Measurements from ENCODE around the gene VAC14. TPM values are rescaled to one million over a fixed set of nuclear protein-coding genes. Genes with fewer than 3 reads are reported as not detected.

VAC14 gene
- total and polyA plus RNA-seq, 4 experiments from 2014 or later: 30.0 to 41.8 (median 39.2) TPM

- Mint-ChIP-seq H3K9me3 (peaks cover 0 to 2% (median 0%) of the 10 kb centered on the region in 8 donors), H3K36me3 (no peaks in the 10 kb centered on the region), H3K27me3 (peaks cover 8 to 12% of the 10 kb centered on the region in 2 donors), H3K4me1 (peaks cover 0 to 1% (median under 1%) of the 10 kb centered on the region in 4 donors), H3K27ac (peak overlapping the region in 1 of 7 donors; percentile 61), H3K4me3 (no peak overlapping the region)
- H3K27me3 ChIP-seq (ENCODE audit: insufficient read depth, low read length): peaks cover 5% of the 10 kb centered on the region
- intact Hi-C loops (cut with micrococcal nuclease): loop anchor here (2.0 kb wide), 1 partner anchor 90 kb away; no protein-coding TSS in a partner anchor
- H3K36me3 ChIP-seq (ENCODE audit: insufficient read depth, low read length): no peaks in the 10 kb centered on the region
- no peak for DNase-seq
- H3K9me3 ChIP-seq (ENCODE audit: control insufficient read depth in 1 of 2, low read length in 2 of 2): no peaks in the 10 kb centered on the region
- no peak overlapping the region for H3K4me3 ChIP-seq (ENCODE audit: low read length in 2 of 2)
- H3K4me1 ChIP-seq (ENCODE audit: insufficient read depth, low read length): peaks cover 7% of the 10 kb centered on the region
- ChIA-PET POLR2A (ENCODE audit: partially characterized antibody) (no interaction called here), CTCF (ENCODE audit: partially characterized antibody) (interaction anchor here (2.1 kb wide), 1 partner anchor 90 kb away, joined by 11 read pairs; no protein-coding TSS in a partner anchor)
- H3K27ac ChIP-seq (ENCODE audit: low read depth, low read length): no peak overlapping the region
Measured at GRCh38 chr16:70680495-70681381, 120.2 kb downstream of the VAC14 start.

- Mint-ChIP-seq H3K9me3 (peaks cover 0 to 2% (median 0%) of the 10 kb centered on the region in 8 donors), H3K27ac (no peak overlapping the region), H3K4me3 (no peak overlapping the region), H3K27me3 (peaks cover 8 to 12% of the 10 kb centered on the region in 2 donors), H3K36me3 (no peaks in the 10 kb centered on the region), H3K4me1 (peaks cover 0 to 1% (median 0%) of the 10 kb centered on the region in 4 donors)
- Histone ChIP-seq H3K9me3 (ENCODE audit: control insufficient read depth in 1 of 2, low read length in 2 of 2) (no peaks in the 10 kb centered on the region), H3K4me1 (ENCODE audit: insufficient read depth, low read length) (peaks cover 2% of the 10 kb centered on the region), H3K36me3 (ENCODE audit: insufficient read depth, low read length) (no peaks in the 10 kb centered on the region), H3K27ac (ENCODE audit: low read depth, low read length) (no peak overlapping the region), H3K4me3 (ENCODE audit: low read length in 2 of 2) (no peak overlapping the region), H3K27me3 (ENCODE audit: insufficient read depth, low read length) (peaks cover 2% of the 10 kb centered on the region)
- intact Hi-C loops (cut with micrococcal nuclease): loop anchor here (2.0 kb wide), 1 partner anchor 91 kb away; no protein-coding TSS in a partner anchor
- no peak for DNase-seq
- ChIA-PET CTCF (ENCODE audit: partially characterized antibody) (interaction anchor here (2.1 kb wide), 1 partner anchor 91 kb away, joined by 11 read pairs; no protein-coding TSS in a partner anchor), POLR2A (ENCODE audit: partially characterized antibody) (no interaction called here)
Measured at GRCh38 chr16:70679671-70680494, 121.1 kb downstream of the VAC14 start.

GRCh38 chr16:70678898-70679670, 121.9 kb downstream of the VAC14 start:
- H3K27ac Mint-ChIP-seq: no peak overlapping the region
- H3K4me1 Mint-ChIP-seq: peaks cover 0 to 1% (median 0%) of the 10 kb centered on the region in 4 donors
- no peaks in the 10 kb centered on the region for H3K36me3 Mint-ChIP-seq
- no peaks in the 10 kb centered on the region for H3K4me1 ChIP-seq (ENCODE audit: insufficient read depth, low read length)
- DNase-seq: no peak
- POLR2A ChIA-PET (ENCODE audit: partially characterized antibody): no interaction called here
- no peaks in the 10 kb centered on the region for H3K27me3 ChIP-seq (ENCODE audit: insufficient read depth, low read length)
- H3K36me3 ChIP-seq (ENCODE audit: insufficient read depth, low read length): no peaks in the 10 kb centered on the region
- H3K4me3 Mint-ChIP-seq: no peak overlapping the region
- no peak overlapping the region for H3K4me3 ChIP-seq (ENCODE audit: low read length in 2 of 2)
- no peaks in the 10 kb centered on the region for H3K9me3 ChIP-seq (ENCODE audit: control insufficient read depth in 1 of 2, low read length in 2 of 2)
- intact Hi-C loops (cut with micrococcal nuclease): no loop called here
- H3K9me3 Mint-ChIP-seq: peaks cover 0 to 2% (median 0%) of the 10 kb centered on the region in 8 donors
- no peak overlapping the region for H3K27ac ChIP-seq (ENCODE audit: low read depth, low read length)
- peaks cover 7 to 10% of the 10 kb centered on the region in 2 donors for H3K27me3 Mint-ChIP-seq
- CTCF ChIA-PET (ENCODE audit: partially characterized antibody): interaction anchor here (2.1 kb wide), 1 partner anchor 91 kb away, joined by 11 read pairs; no protein-coding TSS in a partner anchor

GRCh38 chr16:70678121-70678897, 122.6 kb downstream of the VAC14 start:
- H3K4me1 Mint-ChIP-seq: peaks cover 0 to 1% (median 0%) of the 10 kb centered on the region in 4 donors
- intact Hi-C loops (cut with micrococcal nuclease): no loop called here
- Histone ChIP-seq H3K36me3 (ENCODE audit: insufficient read depth, low read length) (no peaks in the 10 kb centered on the region), H3K4me1 (ENCODE audit: insufficient read depth, low read length) (no peaks in the 10 kb centered on the region), H3K27me3 (ENCODE audit: insufficient read depth, low read length) (no peaks in the 10 kb centered on the region), H3K4me3 (ENCODE audit: low read length in 2 of 2) (no peak overlapping the region), H3K9me3 (ENCODE audit: control insufficient read depth in 1 of 2, low read length in 2 of 2) (no peaks in the 10 kb centered on the region), H3K27ac (ENCODE audit: low read depth, low read length) (no peak overlapping the region)
- peaks cover 4 to 6% of the 10 kb centered on the region in 2 donors for H3K27me3 Mint-ChIP-seq
- H3K36me3 Mint-ChIP-seq: no peaks in the 10 kb centered on the region
- no peak overlapping the region for H3K27ac Mint-ChIP-seq
- ChIA-PET CTCF (ENCODE audit: partially characterized antibody) (interaction anchor here (2.1 kb wide), 1 partner anchor 92 kb away, joined by 11 read pairs; no protein-coding TSS in a partner anchor), POLR2A (ENCODE audit: partially characterized antibody) (no interaction called here)
- peaks cover 0 to 2% (median 0%) of the 10 kb centered on the region in 8 donors for H3K9me3 Mint-ChIP-seq
- no peak for DNase-seq
- H3K4me3 Mint-ChIP-seq: no peak overlapping the region

GRCh38 chr16:70677499-70678120, 123.3 kb downstream of the VAC14 start:
- no peak overlapping the region for H3K4me3 ChIP-seq (ENCODE audit: low read length in 2 of 2)
- peaks cover 0 to 2% (median 0%) of the 10 kb centered on the region in 8 donors for H3K9me3 Mint-ChIP-seq
- peaks cover 0 to 1% (median 0%) of the 10 kb centered on the region in 4 donors for H3K4me1 Mint-ChIP-seq
- H3K27ac Mint-ChIP-seq: no peak overlapping the region
- POLR2A ChIA-PET (ENCODE audit: partially characterized antibody): no interaction called here
- H3K36me3 ChIP-seq (ENCODE audit: insufficient read depth, low read length): no peaks in the 10 kb centered on the region
- H3K4me3 Mint-ChIP-seq: no peak overlapping the region
- H3K36me3 Mint-ChIP-seq: no peaks in the 10 kb centered on the region
- H3K27me3 ChIP-seq (ENCODE audit: insufficient read depth, low read length): no peaks in the 10 kb centered on the region
- intact Hi-C loops (cut with micrococcal nuclease): no loop called here
- DNase-seq: no peak
- peaks cover 3 to 4% of the 10 kb centered on the region in 2 donors for H3K27me3 Mint-ChIP-seq
- no peak overlapping the region for H3K27ac ChIP-seq (ENCODE audit: low read depth, low read length)
- H3K9me3 ChIP-seq (ENCODE audit: control insufficient read depth in 1 of 2, low read length in 2 of 2): no peaks in the 10 kb centered on the region
- CTCF ChIA-PET (ENCODE audit: partially characterized antibody): no interaction called here
- no peaks in the 10 kb centered on the region for H3K4me1 ChIP-seq (ENCODE audit: insufficient read depth, low read length)
